Measurements from ENCODE around the gene ZKSCAN8.
A peak's percentile ranks its signal among the peaks of the same experiment; 100 is the strongest.
"Not testable (repeated sequence)": the region's sequence is repeated elsewhere in the genome, so short reads cannot be mapped to it uniquely, and the experiment has no call there.

ZKSCAN8 gene

GRCh38 chr6:28141500-28142329, at the start of gene ZKSCAN8:
Gene ZKSCAN8 (plus strand): TSS chr6:28141883. CDS start chr6:28148408, 6,525 bp downstream.
- Mint-ChIP-seq H3K9me3 (no peaks in the 10 kb centered on the region), H3K36me3 (peaks cover 24% of the 10 kb centered on the region), H3K27ac (peak within 1 kb of the TSS; percentile 87), H3K27me3 (no peaks in the 10 kb centered on the region), H3K4me1 (peaks cover 65% of the 10 kb centered on the region), H3K4me3 (peak within 1 kb of the TSS; percentile 87)
- DNase-seq = peak; percentile 83
- CTCF ChIA-PET = interaction anchor here (1.0 to 3.1 kb wide), 5 partner anchors 11 to 543 kb away, joined by 4 to 16 read pairs (median 7); no protein-coding TSS in a partner anchor

GRCh38 chr6:28102222-28102621, 39.5 kb upstream of the ZKSCAN8 start:
- not testable (repeated sequence) for H3K4me3 Mint-ChIP-seq, H3K36me3 Mint-ChIP-seq

GRCh38 chr6:28102699-28103098, 39.0 kb upstream of the ZKSCAN8 start:
- DNase-seq, H3K36me3 Mint-ChIP-seq, H3K4me3 Mint-ChIP-seq, H3K27ac Mint-ChIP-seq, H3K9me3 Mint-ChIP-seq, CTCF ChIA-PET: not testable (repeated sequence)
- Mint-ChIP-seq H3K4me1 (peaks cover 12% of the 10 kb centered on the region), H3K27me3 (peaks cover 34% of the 10 kb centered on the region)

More at GRCh38 chr6:28102222-28102621, 39.5 kb upstream of the ZKSCAN8 start:
- Mint-ChIP-seq H3K4me1 (peaks cover 12% of the 10 kb centered on the region), H3K27me3 (peaks cover 32% of the 10 kb centered on the region)
- DNase-seq, H3K9me3 Mint-ChIP-seq, CTCF ChIA-PET, H3K27ac Mint-ChIP-seq: not testable (repeated sequence)

DNA sequence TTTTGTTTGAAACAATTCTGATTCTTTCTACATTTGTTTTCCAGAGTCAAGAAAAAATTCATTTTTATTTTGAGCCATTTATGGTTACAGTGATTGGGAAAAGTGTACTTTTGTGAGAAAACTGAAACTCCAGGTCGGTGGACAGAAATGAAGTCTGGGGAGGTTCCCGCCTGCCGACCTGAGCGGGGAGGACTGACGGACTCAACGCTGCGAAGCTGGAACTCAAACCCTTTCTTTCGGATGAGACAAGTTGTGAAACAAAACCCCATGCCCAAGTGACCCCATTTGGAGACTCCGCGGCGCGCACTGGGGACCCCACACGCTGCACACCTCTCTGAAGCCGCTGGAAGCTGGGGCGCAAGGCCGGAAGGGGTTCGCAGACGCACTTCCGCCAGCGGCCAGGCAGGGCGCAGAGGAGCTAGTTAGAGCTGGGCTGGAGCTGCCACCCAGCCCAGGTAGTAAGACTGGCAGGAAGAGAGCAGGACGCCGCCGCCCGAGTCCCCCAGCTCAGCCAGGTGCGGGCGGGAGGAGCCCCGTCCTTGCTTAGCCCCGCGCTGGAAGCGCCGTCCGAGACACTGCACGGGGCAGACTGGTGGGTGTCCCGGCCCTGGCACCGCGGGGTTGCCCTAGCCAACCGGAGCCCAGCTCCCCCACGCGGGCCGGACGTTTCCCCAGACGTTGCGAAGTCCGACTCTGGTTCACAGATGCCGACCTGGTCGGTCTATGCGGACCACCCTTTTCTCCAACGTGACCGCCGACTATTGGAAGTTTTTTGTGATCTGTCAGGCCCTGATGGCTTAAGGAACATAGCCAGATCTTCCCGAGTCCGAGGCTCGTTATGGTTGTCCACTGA, 37.1 kb upstream of the ZKSCAN8 start:
- H3K9me3 Mint-ChIP-seq = peaks cover 6% of the 10 kb centered on the region
- CTCF ChIA-PET = interaction anchor here (0.8 to 1.3 kb wide), 4 partner anchors 8 to 251 kb away, joined by 3 to 8 read pairs (median 4); no protein-coding TSS in a partner anchor
- H3K27ac Mint-ChIP-seq = peak overlapping the region; percentile 75
- H3K4me1 Mint-ChIP-seq = peaks cover 12% of the 10 kb centered on the region
- DNase-seq = peak; percentile 89
- peaks cover 26% of the 10 kb centered on the region for H3K27me3 Mint-ChIP-seq
- peak overlapping the region; percentile 82 for H3K4me3 Mint-ChIP-seq
- H3K36me3 Mint-ChIP-seq = peaks cover 1% of the 10 kb centered on the region

GRCh38 chr6:28105245-28105639, 36.4 kb upstream of the ZKSCAN8 start:
- Mint-ChIP-seq H3K27ac (peak overlapping the region; percentile 56), H3K4me3 (peak overlapping the region; percentile 82), H3K36me3 (peaks cover 1% of the 10 kb centered on the region), H3K4me1 (peaks cover 12% of the 10 kb centered on the region), H3K9me3 (peaks cover 6% of the 10 kb centered on the region), H3K27me3 (peaks cover 20% of the 10 kb centered on the region)
- DNase-seq = no peak
- CTCF ChIA-PET = interaction anchor here (1.2 to 1.3 kb wide), 2 partner anchors 9 to 13 kb away, joined by 3 to 4 read pairs; no protein-coding TSS in a partner anchor

DNA sequence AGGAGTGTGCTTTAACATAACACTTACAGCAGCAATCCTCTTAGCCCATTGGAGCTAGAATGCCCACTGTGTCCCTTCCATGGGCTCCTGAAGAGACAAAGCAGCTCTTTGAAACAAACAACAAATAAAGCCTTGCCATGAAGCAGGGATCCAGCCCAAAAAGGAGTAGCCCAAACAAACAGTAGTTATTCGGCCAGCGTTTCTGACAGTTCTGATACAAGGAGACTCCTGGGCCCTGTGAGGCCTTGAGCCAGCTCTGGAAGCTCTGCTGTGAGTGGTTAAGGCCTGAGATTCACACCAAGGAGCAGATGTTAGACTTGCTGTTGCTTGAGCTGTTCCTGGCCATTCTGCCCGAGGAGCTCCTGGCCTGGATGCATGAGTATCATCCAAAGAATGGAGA, 34.2 kb upstream of the ZKSCAN8 start:
- peaks cover 3% of the 10 kb centered on the region for H3K9me3 Mint-ChIP-seq
- CTCF ChIA-PET = no interaction called here
- H3K4me1 Mint-ChIP-seq = peaks cover 12% of the 10 kb centered on the region
- no peak overlapping the region for H3K27ac Mint-ChIP-seq
- no peak overlapping the region for H3K4me3 Mint-ChIP-seq
- H3K27me3 Mint-ChIP-seq = peaks cover 7% of the 10 kb centered on the region
- no peak for DNase-seq
- H3K36me3 Mint-ChIP-seq = peaks cover 1% of the 10 kb centered on the region

- Mint-ChIP-seq H3K36me3 (peaks cover 22% of the 10 kb centered on the region), H3K4me3 (no peak overlapping the region), H3K4me1 (no peaks in the 10 kb centered on the region), H3K9me3 (no peaks in the 10 kb centered on the region), H3K27me3 (peaks cover 4% of the 10 kb centered on the region), H3K27ac (no peak overlapping the region)
- DNase-seq = no peak
- CTCF ChIA-PET = no interaction called here
Measured at GRCh38 chr6:28111964-28112363, 29.7 kb upstream of the ZKSCAN8 start.

GRCh38 chr6:28115799-28116198, 25.9 kb upstream of the ZKSCAN8 start:
- H3K27me3 Mint-ChIP-seq = no peaks in the 10 kb centered on the region
- H3K9me3 Mint-ChIP-seq = no peaks in the 10 kb centered on the region
- DNase-seq = no peak
- H3K27ac Mint-ChIP-seq = no peak overlapping the region
- H3K4me1 Mint-ChIP-seq = no peaks in the 10 kb centered on the region
- peaks cover 39% of the 10 kb centered on the region for H3K36me3 Mint-ChIP-seq
- H3K4me3 Mint-ChIP-seq = no peak overlapping the region
- CTCF ChIA-PET = interaction anchor here (0.7 kb wide), 1 partner anchor 11 kb away, joined by 3 read pairs; no protein-coding TSS in a partner anchor

- CTCF ChIA-PET = interaction anchor here (0.7 to 1.0 kb wide), 2 partner anchors 97 to 463 kb away, joined by 3 read pairs; no protein-coding TSS in a partner anchor
- no peaks in the 10 kb centered on the region for H3K9me3 Mint-ChIP-seq
- H3K27me3 Mint-ChIP-seq = no peaks in the 10 kb centered on the region
- no peak overlapping the region for H3K4me3 Mint-ChIP-seq
- H3K4me1 Mint-ChIP-seq = peaks cover 5% of the 10 kb centered on the region
- peaks cover 46% of the 10 kb centered on the region for H3K36me3 Mint-ChIP-seq
- DNase-seq = no peak
- no peak overlapping the region for H3K27ac Mint-ChIP-seq
Measured at GRCh38 chr6:28117386-28118050, 24.2 kb upstream of the ZKSCAN8 start.

- no peaks in the 10 kb centered on the region for H3K27me3 Mint-ChIP-seq
- DNase-seq = no peak
- H3K36me3 Mint-ChIP-seq = peaks cover 50% of the 10 kb centered on the region
- no peak overlapping the region for H3K27ac Mint-ChIP-seq
- H3K4me3 Mint-ChIP-seq = no peak overlapping the region
- H3K4me1 Mint-ChIP-seq = peaks cover 7% of the 10 kb centered on the region
- H3K9me3 Mint-ChIP-seq = no peaks in the 10 kb centered on the region
- CTCF ChIA-PET = interaction anchor here (0.7 to 1.0 kb wide), 2 partner anchors 96 to 462 kb away, joined by 3 read pairs; no protein-coding TSS in a partner anchor
Measured at GRCh38 chr6:28118217-28118616, 23.5 kb upstream of the ZKSCAN8 start.

DNA sequence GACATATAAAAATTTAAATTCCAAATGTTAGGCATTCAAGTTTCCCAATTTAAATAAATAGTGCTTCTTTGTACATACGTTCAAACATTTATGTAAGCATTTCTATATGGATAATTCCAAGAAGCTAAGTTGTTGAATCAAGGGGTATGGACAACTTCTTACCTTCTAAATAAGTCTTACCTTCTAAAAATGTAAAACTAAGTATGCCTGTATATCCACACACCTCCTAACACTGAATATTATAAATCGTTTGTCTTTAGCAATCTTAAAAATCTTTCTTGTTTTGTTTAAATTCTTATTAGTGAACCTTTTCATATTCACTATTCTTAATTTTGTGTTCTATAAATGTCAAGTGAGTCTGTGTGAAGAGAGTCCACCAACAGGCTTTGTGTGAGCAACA, 19.8 kb upstream of the ZKSCAN8 start:
- H3K9me3 Mint-ChIP-seq = no peaks in the 10 kb centered on the region
- no peaks in the 10 kb centered on the region for H3K27me3 Mint-ChIP-seq
- H3K4me1 Mint-ChIP-seq = peaks cover 40% of the 10 kb centered on the region
- H3K36me3 Mint-ChIP-seq = peaks cover 46% of the 10 kb centered on the region
- DNase-seq = no peak
- H3K27ac Mint-ChIP-seq = no peak overlapping the region
- CTCF ChIA-PET = no interaction called here
- no peak overlapping the region for H3K4me3 Mint-ChIP-seq

- DNase-seq, CTCF ChIA-PET, H3K27ac Mint-ChIP-seq, H3K4me3 Mint-ChIP-seq, H3K9me3 Mint-ChIP-seq, H3K27me3 Mint-ChIP-seq: not testable (repeated sequence)
- H3K4me1 Mint-ChIP-seq = peaks cover 44% of the 10 kb centered on the region
- H3K36me3 Mint-ChIP-seq = peaks cover 45% of the 10 kb centered on the region
Measured at GRCh38 chr6:28122283-28122682, 19.4 kb upstream of the ZKSCAN8 start.

GRCh38 chr6:28124350-28124970, 17.2 kb upstream of the ZKSCAN8 start, which contains the start of gene ZSCAN16:
Gene ZSCAN16 (plus strand): TSS chr6:28124609. CDS start chr6:28125444, 835 bp downstream.
- Mint-ChIP-seq H3K27me3 (no peaks in the 10 kb centered on the region), H3K27ac (peak within 1 kb of the TSS; percentile 89), H3K4me3 (peak within 1 kb of the TSS; percentile 90), H3K4me1 (peaks cover 54% of the 10 kb centered on the region), H3K9me3 (no peaks in the 10 kb centered on the region), H3K36me3 (peaks cover 53% of the 10 kb centered on the region)
- CTCF ChIA-PET = interaction anchor here (1.6 to 1.9 kb wide), 3 partner anchors 12 to 231 kb away, joined by 3 to 8 read pairs (median 5); partner anchors contain the start of gene ZKSCAN8
- DNase-seq = peak; percentile 83
